Fibroblast of skin of right biceps (primary cell): ENCODE data around the gene OR1L6.

Experiments used
- DNase-seq: peaks from one replicate; pipeline ENCODE4 v3.0.0-alpha.2; 2013

OR1L6 gene

GRCh38 chr9:122742003-122742402 is at the start of gene OR1L6:
OR1L6 (plus strand) TSS chr9:122742303; CDS start chr9:122749848, 7,545 bp downstream.
- no peak for DNase-seq

GRCh38 chr9:122695696-122696095 is 46.4 kb upstream of the OR1L6 start:
- DNase-seq: no peak

GRCh38 chr9:122718038-122718437 is 24.1 kb upstream of the OR1L6 start:
- DNase-seq: no peak

GRCh38 chr9:122719218-122719617 is 22.9 kb upstream of the OR1L6 start:
- no peak for DNase-seq

- DNase-seq: no peak
Observed at GRCh38 chr9:122723690-122724089, 18.4 kb upstream of the OR1L6 start, which contains the start of gene OR1L4. OR1L4 (plus strand) TSS chr9:122723990; CDS start chr9:122723990, 0 bp downstream.

GRCh38 chr9:122754825-122755224 is 12.7 kb downstream of the OR1L6 start:
- DNase-seq: no peak

- no peak for DNase-seq
Observed at GRCh38 chr9:122767817-122768216, 25.7 kb downstream of the OR1L6 start.

- no peak for DNase-seq
Observed at GRCh38 chr9:122777052-122777451, 34.9 kb downstream of the OR1L6 start.

GRCh38 chr9:122777935-122778627 is 36.0 kb downstream of the OR1L6 start:
- DNase-seq: peak; percentile 5

GRCh38 chr9:122779181-122779580 is 37.1 kb downstream of the OR1L6 start:
- no peak for DNase-seq

GRCh38 chr9:122780026-122780425 is 37.9 kb downstream of the OR1L6 start:
- no peak for DNase-seq

GRCh38 chr9:122781671-122782070 is 39.6 kb downstream of the OR1L6 start:
- no peak for DNase-seq

- DNase-seq: no peak
Observed at GRCh38 chr9:122785269-122785668, 43.2 kb downstream of the OR1L6 start.

- no peak for DNase-seq
Observed at GRCh38 chr9:122786338-122786737, 44.2 kb downstream of the OR1L6 start.

GRCh38 chr9:122788831-122789230 is 46.7 kb downstream of the OR1L6 start, which contains the start of gene OR5C1:
OR5C1 (plus strand) TSS chr9:122788933; CDS start chr9:122788933, 0 bp downstream.
- DNase-seq: no peak

GRCh38 chr9:122789256-122790046 is 47.3 kb downstream of the OR1L6 start:
- DNase-seq: no peak

GRCh38 chr9:122791872-122792669 is 50.0 kb downstream of the OR1L6 start:
- no peak for DNase-seq

- no peak for DNase-seq
Observed at GRCh38 chr9:122797316-122798063, 55.4 kb downstream of the OR1L6 start.
